Measurements from ENCODE around the gene EMC6. TPM values are rescaled to one million over a fixed set of nuclear protein-coding genes. Genes with fewer than 3 reads are reported as not detected.

EMC6 gene
- total and polyA plus RNA-seq, 2 of the 13 experiments (the other 11 are each of a cell fraction or from before 2014, with no cell fraction given) = 45.1 to 47.7 TPM

DNA sequence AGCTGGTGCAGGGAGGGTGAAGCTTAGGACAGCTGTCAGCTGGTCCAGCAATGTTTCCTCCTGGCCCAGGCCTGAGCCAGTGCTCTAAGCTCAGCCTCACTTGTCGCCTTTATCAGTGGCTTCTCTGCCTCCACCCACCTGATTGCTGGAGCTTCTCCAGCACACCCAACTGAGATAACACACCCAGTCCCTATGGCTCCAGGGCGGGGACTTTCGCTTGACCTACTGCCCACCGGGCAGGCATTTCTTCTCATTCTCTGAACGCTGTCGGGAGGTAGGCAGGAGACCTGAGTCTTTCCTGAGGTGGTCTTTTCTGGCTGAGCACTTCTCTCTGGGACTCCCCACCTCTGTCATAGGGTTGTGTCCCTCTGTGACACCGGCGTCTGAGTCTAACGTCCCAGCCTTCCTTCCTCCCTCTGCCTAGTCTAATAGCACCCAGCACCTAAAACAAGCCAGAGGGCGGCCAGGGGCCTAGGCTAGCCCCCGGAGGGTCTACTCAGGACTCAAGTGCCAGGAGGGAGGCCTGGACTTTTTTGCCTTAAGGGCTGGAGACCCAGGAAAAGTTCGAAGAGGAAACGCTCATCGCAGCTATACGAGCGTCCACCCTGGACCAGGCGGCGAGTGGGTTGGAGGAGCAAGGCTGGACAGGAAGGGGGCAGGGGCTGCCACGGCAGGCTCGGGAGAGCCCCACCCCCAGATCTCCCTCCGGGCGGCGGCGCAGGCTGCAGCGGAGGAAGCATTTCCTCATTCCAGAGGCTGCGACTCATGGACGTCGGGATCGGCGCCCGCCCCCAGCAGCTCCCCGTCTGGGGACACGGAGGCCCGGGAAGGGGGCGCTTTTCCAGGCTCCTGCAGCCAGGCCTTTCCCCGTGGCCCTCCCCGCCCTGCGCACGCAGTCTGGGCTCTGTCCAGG lies 990 bp upstream of the EMC6 start (continued):
- TF ChIP-seq SNRNP70 (IDR thresholded peaks at IDR 0.05; ENCODE audit: low read depth, low read length) = no peak
- TF ChIP-seq HDAC1 (CRISPR knock-in tag; IDR thresholded peaks at IDR 0.05) = no peak; the same call in 1 of the 2 replicates
- no peak; the same call in 1 of the 2 replicates for TF ChIP-seq ZIK1 (CRISPR knock-in tag; IDR thresholded peaks at IDR 0.05; ENCODE audit: borderline replicate concordance, low read depth)
- TF ChIP-seq ZSCAN30 (CRISPR knock-in tag; IDR thresholded peaks at IDR 0.05) = no peak
- TF ChIP-seq SMAD1 (CRISPR knock-in tag; IDR thresholded peaks at IDR 0.05; ENCODE audit: borderline replicate concordance, low read depth) = no peak
- TF ChIP-seq SP2 (CRISPR knock-in tag; IDR thresholded peaks at IDR 0.05) = no peak
- no peak for TF ChIP-seq ZNF589 (CRISPR knock-in tag; conservative IDR thresholded peaks at IDR 0.05)
- no peak for TF ChIP-seq SAFB2 (CRISPR knock-in tag; IDR thresholded peaks at IDR 0.05; ENCODE audit: borderline replicate concordance, low read depth)
- no peak for TF ChIP-seq ZNF224 (CRISPR knock-in tag; IDR thresholded peaks at IDR 0.05)
- TF ChIP-seq SETDB1 (CRISPR knock-in tag; IDR thresholded peaks at IDR 0.05; ENCODE audit: borderline replicate concordance) = no peak
- TF ChIP-seq ZNF800 (CRISPR knock-in tag; IDR thresholded peaks at IDR 0.05) = no peak
- TF ChIP-seq ZBTB7A (CRISPR knock-in tag; IDR thresholded peaks at IDR 0.05) = no peak
- no peak for TF ChIP-seq ZNF121 (CRISPR knock-in tag; IDR thresholded peaks at IDR 0.05)
- TF ChIP-seq PTBP1 (IDR thresholded peaks at IDR 0.05; ENCODE audit: low read depth, low read length, poor library complexity, severe bottlenecking) = no peak
- TF ChIP-seq AKNA (CRISPR knock-in tag; IDR thresholded peaks at IDR 0.05; ENCODE audit: borderline replicate concordance) = no peak
- TF ChIP-seq, protein P1, sequence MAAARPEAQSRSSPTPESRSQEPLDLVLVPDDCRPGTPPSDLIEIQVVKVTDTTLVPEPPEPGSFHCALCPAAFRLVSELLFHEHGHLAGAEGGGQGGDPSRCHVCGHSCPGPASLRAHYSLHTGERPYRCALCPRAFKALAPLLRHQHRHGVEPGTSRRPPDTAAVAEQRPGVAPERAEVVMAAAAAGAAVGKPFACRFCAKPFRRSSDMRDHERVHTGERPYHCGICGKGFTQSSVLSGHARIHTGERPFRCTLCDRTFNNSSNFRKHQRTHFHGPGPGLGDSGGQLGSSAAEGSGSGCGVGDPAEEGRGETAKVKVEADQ (CRISPR knock-in tag; IDR thresholded peaks at IDR 0.05; ENCODE audit: borderline replicate concordance) = no peak
- TF ChIP-seq DNMT1 (CRISPR knock-in tag; IDR thresholded peaks at IDR 0.05) = no peak
- TF ChIP-seq, protein P2, sequence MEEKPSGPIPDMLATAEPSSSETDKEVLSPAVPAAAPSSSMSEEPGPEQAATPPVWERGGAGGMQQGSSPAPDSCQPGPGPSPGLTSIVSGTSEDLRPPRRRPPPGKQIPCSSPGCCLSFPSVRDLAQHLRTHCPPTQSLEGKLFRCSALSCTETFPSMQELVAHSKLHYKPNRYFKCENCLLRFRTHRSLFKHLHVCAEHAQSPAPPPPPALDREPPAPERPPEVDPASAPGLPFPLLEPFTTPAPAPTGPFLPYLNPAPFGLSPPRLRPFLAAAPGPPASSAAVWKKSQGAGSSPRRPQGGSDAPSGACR (CRISPR knock-in tag; IDR thresholded peaks at IDR 0.05) = no peak
- TF ChIP-seq ZNF790 (CRISPR knock-in tag; IDR thresholded peaks at IDR 0.05; ENCODE audit: borderline replicate concordance) = peak; percentile 77; the same call in 1 of the 2 replicates

All from HepG2 (cell line).